Gastrocnemius medialis (tissue), 4 donors: ENCODE measurements around the gene RNF121.

ENCODE experiments used
- POLR2A ChIP-seq, 2 donors: fragments of 450-650 bp; IDR thresholded peaks; one replicate each; pipeline ENCODE4 v1.6.1; 2017; ENCODE audit warnings: antibody characterized with exemption in 2 of 2, mild to moderate bottlenecking in 2 of 2, moderate library complexity in 2 of 2
- TF ChIP-seq, protein P1 (sequence below), 5 experiments: fragments of 450-650 bp in 3 of 5; fragments of 200-600 bp in 2 of 5; sonication (generic) in 2 of 5; IDR thresholded peaks in 4 of 5; conservative IDR thresholded peaks in 1 of 5; 1 replicate in 4 of 5; 2 replicates in 1 of 5; pipeline ENCODE4 v1.5.1; 2016 to 2019; ENCODE audit warnings: antibody characterized with exemption in 5 of 5, mild to moderate bottlenecking in 3 of 5, moderate library complexity in 3 of 5

DNA sequence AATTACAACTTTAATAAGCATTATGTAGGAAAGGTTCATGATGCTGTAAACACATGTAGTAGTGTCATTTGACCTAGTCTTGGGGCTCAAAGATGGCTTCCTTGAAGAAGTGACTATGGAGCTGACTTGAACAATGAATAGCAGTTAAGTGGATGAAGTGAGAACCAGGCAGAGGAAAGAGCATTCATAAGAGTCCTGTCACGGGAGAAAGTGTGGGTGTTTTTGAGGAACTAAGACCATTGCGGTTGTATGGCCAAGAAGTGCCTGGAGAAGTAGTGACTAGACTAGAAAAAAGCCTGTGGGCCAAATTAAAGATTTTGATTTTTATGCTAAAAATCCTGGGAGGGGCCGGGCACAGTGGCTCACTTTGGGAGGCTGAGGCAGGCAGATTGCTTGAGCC, 62.6 kb downstream of the RNF121 start:
- TF ChIP-seq, protein P1, sequence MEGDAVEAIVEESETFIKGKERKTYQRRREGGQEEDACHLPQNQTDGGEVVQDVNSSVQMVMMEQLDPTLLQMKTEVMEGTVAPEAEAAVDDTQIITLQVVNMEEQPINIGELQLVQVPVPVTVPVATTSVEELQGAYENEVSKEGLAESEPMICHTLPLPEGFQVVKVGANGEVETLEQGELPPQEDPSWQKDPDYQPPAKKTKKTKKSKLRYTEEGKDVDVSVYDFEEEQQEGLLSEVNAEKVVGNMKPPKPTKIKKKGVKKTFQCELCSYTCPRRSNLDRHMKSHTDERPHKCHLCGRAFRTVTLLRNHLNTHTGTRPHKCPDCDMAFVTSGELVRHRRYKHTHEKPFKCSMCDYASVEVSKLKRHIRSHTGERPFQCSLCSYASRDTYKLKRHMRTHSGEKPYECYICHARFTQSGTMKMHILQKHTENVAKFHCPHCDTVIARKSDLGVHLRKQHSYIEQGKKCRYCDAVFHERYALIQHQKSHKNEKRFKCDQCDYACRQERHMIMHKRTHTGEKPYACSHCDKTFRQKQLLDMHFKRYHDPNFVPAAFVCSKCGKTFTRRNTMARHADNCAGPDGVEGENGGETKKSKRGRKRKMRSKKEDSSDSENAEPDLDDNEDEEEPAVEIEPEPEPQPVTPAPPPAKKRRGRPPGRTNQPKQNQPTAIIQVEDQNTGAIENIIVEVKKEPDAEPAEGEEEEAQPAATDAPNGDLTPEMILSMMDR (IDR thresholded peaks at IDR 0.05 in 4 of 5, conservative IDR thresholded peaks at IDR 0.05 in 1 of 5): no peak
- no peak for TF ChIP-seq POLR2A (IDR thresholded peaks at IDR 0.05)
